Stimulated activated CD4-positive, alpha-beta T cell treated with anti-CD3 and anti-CD28 coated beads, Interleukin-2, amount 100 ng/mL, for 4 hours (primary cell): Measurements from ENCODE around the gene UGT1A8.
"Not testable (repeated sequence)": the region's sequence is repeated elsewhere in the genome, so short reads cannot be mapped to it uniquely, and the experiment has no call there.

Experiments used
- DNase-seq: peaks from one replicate; pipeline ENCODE4 v3.0.0-alpha.2; 2020; ENCODE audit warnings: low read depth

The UGT1A8 gene

GRCh38 chr2:233686928-233687327 is 69.5 kb downstream of the UGT1A8 start:
- DNase-seq, result no peak

GRCh38 chr2:233688341-233688740 is 70.9 kb downstream of the UGT1A8 start:
- DNase-seq, result no peak

- no peak for DNase-seq
Observed at GRCh38 chr2:233689031-233689430, 71.6 kb downstream of the UGT1A8 start.

- DNase-seq, result no peak
Observed at GRCh38 chr2:233689501-233689900, 72.1 kb downstream of the UGT1A8 start.

- no peak for DNase-seq
Observed at GRCh38 chr2:233690444-233690843, 73.0 kb downstream of the UGT1A8 start.

- no peak for DNase-seq
Observed at GRCh38 chr2:233691443-233692433, 74.3 kb downstream of the UGT1A8 start.

- DNase-seq, result no peak
Observed at GRCh38 chr2:233692648-233693047, 75.2 kb downstream of the UGT1A8 start, which contains the start of gene UGT1A6. Gene UGT1A6, plus strand, starts transcription at chr2:233692890. Its CDS starts 115 bp downstream, at chr2:233693005.

- no peak for DNase-seq
Observed at GRCh38 chr2:233693963-233694362, 76.5 kb downstream of the UGT1A8 start.

GRCh38 chr2:233698740-233699139 is 81.3 kb downstream of the UGT1A8 start:
- DNase-seq, result no peak

- no peak for DNase-seq
Observed at GRCh38 chr2:233699424-233700027, 82.1 kb downstream of the UGT1A8 start.

- no peak for DNase-seq
Observed at GRCh38 chr2:233700028-233700635, 82.7 kb downstream of the UGT1A8 start.

- DNase-seq, result not testable (repeated sequence)
Observed at GRCh38 chr2:233700842-233701241, 83.4 kb downstream of the UGT1A8 start.

- DNase-seq, result no peak
Observed at GRCh38 chr2:233702238-233702637, 84.8 kb downstream of the UGT1A8 start.

- no peak for DNase-seq
Observed at GRCh38 chr2:233705911-233706506, 88.6 kb downstream of the UGT1A8 start.

- no peak for DNase-seq
Observed at GRCh38 chr2:233706720-233707119, 89.3 kb downstream of the UGT1A8 start.

GRCh38 chr2:233707940-233708644 is 90.7 kb downstream of the UGT1A8 start:
- DNase-seq, result no peak

GRCh38 chr2:233708942-233709341 is 91.5 kb downstream of the UGT1A8 start:
- DNase-seq, result no peak

- DNase-seq, result peak; percentile 37
Observed at GRCh38 chr2:233711312-233712008, 94.0 kb downstream of the UGT1A8 start.

GRCh38 chr2:233712611-233713261 is 95.3 kb downstream of the UGT1A8 start, which contains the start of gene UGT1A5:
Gene UGT1A5, plus strand, starts transcription at chr2:233712907. Its CDS starts 85 bp downstream, at chr2:233712992.
- no peak for DNase-seq

GRCh38 chr2:233713262-233713615 is 95.8 kb downstream of the UGT1A8 start:
- no peak for DNase-seq
